ENCODE results near the gene TFF1.

TFF1 gene

DNA sequence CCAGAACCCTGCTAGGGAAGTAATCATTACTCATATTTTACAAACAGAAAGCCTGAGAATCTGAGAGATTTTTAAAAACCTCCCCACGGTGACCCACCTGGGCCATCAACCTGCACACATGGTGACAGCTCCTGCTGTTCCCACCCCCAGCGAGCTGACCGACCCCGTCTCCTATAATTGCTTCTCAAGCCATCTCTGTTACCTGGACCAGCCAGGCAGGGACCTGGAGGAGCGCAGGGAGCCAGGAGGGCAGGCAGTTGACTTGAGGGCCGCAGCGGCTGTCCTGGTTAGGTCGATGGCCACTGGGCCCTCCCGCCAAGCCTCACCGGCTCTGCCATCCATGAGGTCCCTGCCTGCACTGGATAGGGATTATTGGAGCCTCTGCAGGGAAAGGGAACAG lies 23.2 kb downstream of the TFF1 start:
- H3K4me3 ChIP-seq (ENCODE audit: control insufficient read depth, low read depth, low read length), result no peak overlapping the region
- TF ChIP-seq, protein P1, sequence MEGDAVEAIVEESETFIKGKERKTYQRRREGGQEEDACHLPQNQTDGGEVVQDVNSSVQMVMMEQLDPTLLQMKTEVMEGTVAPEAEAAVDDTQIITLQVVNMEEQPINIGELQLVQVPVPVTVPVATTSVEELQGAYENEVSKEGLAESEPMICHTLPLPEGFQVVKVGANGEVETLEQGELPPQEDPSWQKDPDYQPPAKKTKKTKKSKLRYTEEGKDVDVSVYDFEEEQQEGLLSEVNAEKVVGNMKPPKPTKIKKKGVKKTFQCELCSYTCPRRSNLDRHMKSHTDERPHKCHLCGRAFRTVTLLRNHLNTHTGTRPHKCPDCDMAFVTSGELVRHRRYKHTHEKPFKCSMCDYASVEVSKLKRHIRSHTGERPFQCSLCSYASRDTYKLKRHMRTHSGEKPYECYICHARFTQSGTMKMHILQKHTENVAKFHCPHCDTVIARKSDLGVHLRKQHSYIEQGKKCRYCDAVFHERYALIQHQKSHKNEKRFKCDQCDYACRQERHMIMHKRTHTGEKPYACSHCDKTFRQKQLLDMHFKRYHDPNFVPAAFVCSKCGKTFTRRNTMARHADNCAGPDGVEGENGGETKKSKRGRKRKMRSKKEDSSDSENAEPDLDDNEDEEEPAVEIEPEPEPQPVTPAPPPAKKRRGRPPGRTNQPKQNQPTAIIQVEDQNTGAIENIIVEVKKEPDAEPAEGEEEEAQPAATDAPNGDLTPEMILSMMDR (conservative IDR thresholded peaks at IDR 0.05; ENCODE audit: control insufficient read depth, insufficient read depth, low read depth, low read length), result no peak
- DNase-seq (ENCODE audit: low read depth), result no peak

DNA sequence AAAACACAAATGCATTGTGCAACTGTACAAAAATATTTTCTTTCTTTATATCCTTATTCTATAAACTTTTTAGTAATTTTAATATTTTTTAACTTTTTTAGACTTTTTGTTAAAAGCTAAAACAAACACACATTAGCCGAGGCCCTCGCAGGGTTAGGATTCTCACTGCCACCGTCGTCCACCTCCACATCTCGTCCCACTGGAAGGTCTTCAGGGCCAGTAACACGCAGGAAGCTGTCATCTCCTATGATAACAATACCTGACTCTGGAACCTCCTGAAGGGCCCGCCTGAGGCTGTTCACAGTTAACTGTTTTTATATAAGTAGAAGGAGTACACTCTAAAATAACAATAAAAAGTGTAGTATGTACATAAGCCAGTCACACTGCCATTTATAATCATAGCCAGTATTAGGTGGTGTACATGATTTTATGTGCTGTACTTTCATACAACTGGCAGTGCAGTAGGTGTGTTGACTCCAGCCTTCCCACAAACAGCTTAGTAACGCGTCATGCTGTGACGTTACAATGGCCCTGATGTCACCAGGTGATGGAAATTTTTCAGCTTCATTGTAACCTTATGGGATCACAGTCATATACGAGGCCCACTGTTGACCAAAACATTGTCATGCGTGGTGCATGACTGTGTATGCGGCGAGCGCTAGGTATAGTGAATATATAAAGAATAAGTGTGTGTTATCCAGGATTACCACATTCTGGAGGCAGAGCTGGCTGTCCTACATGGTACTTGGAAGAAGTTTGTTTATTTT lies 24.4 kb downstream of the TFF1 start:
- no peak overlapping the region for H3K4me3 ChIP-seq (ENCODE audit: control insufficient read depth, low read depth, low read length)
- no peak for DNase-seq (ENCODE audit: low read depth)
- TF ChIP-seq, protein P1 (conservative IDR thresholded peaks at IDR 0.05; ENCODE audit: control insufficient read depth, insufficient read depth, low read depth, low read length), result no peak

- TF ChIP-seq, protein P1 (conservative IDR thresholded peaks at IDR 0.05; ENCODE audit: control insufficient read depth, insufficient read depth, low read depth, low read length), result no peak
- no peak for DNase-seq (ENCODE audit: low read depth)
- H3K4me3 ChIP-seq (ENCODE audit: control insufficient read depth, low read depth, low read length), result no peak overlapping the region
Measured at GRCh38 chr21:42340187-42341050, 25.9 kb downstream of the TFF1 start.

DNA sequence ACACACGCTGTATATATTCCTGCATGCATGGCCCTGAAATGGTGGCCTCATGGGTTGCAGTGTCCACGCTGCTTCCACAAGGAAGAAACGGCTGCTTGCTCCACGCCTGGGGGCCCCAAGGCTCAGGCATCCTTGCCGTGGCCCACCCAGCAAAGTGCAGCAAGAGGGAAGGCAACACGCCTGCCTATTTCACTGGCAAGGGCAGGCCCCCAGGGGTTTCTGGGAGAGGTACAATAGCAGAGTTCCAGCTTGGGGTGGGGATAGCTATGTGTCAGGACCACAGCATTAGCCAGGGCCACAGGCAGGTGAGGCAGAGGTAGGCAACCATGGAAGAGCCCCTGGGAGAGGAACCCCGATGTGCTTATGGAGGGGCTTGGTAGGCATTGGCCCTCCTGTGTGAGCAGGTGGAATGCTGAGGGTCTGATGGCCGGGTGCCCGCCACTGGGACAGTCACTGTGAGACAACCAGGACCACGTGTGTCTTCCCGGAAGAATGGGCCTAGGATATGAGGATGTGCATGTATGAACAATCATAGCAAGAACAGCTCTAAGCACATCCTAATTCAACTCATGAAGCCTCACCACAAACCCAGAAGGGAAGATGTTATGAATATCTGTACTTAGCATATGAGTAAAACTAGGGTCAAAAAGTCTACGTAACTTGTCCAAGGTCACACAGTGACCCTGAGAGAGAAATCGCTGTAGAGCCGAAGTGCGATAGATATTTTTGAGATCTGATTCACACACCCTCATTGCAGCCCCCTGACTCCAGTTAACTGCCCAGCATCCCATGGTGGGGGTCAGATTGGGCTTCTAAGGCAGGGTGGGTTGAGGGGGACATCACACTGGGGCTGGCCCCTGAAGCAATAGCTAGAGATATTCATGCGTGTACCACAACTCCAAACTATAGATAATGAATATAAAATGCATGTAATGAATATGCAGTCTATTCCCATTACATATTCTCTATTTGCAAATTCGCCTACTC lies 27.3 kb downstream of the TFF1 start:
- no peak for DNase-seq (ENCODE audit: low read depth)
- TF ChIP-seq, protein P1 (conservative IDR thresholded peaks at IDR 0.05; ENCODE audit: control insufficient read depth, insufficient read depth, low read depth, low read length), result no peak
- no peak overlapping the region for H3K4me3 ChIP-seq (ENCODE audit: control insufficient read depth, low read depth, low read length)

- DNase-seq (ENCODE audit: low read depth), result peak; percentile 37
- TF ChIP-seq, protein P1 (conservative IDR thresholded peaks at IDR 0.05; ENCODE audit: control insufficient read depth, insufficient read depth, low read depth, low read length), result peak; percentile 53
- H3K4me3 ChIP-seq (ENCODE audit: control insufficient read depth, low read depth, low read length), result no peak overlapping the region
Measured at GRCh38 chr21:42337830-42338728, 28.3 kb downstream of the TFF1 start.
